Skeletal muscle tissue (tissue), 4 donors: ENCODE data around the gene COL20A1. TPM values are rescaled to one million over a fixed set of nuclear protein-coding genes. Genes with fewer than 3 reads are reported as not detected.
"Not testable (repeated sequence)": the region's sequence is repeated elsewhere in the genome, so short reads cannot be mapped to it uniquely, and the experiment has no call there.

ENCODE experiments used
- H3K27ac ChIP-seq: one replicate; pipeline ENCODE4 v1.7.0; 2013; ENCODE audit warnings: mild to moderate bottlenecking, low read depth, low read length, inconsistent platforms
- H3K27me3 ChIP-seq, 3 donors: one replicate each; pipeline ENCODE4 v1.7.0; 2013; ENCODE audit warnings: low read length in 3 of 3; ENCODE audit not compliant: control insufficient read depth in 3 of 3, insufficient read depth in 3 of 3
- H3K36me3 ChIP-seq, 3 donors: one replicate each; pipeline ENCODE4 v1.7.0; 2013; ENCODE audit warnings: low read length in 3 of 3; ENCODE audit not compliant: control insufficient read depth in 3 of 3, insufficient read depth in 3 of 3
- H3K4me1 ChIP-seq, 3 donors: one replicate each; pipeline ENCODE4 v1.7.0; 2013; ENCODE audit warnings: low read length in 3 of 3, mild to moderate bottlenecking in 3 of 3; ENCODE audit not compliant: control insufficient read depth in 3 of 3, insufficient read depth in 3 of 3
- H3K4me3 ChIP-seq, 3 donors: one replicate each; pipeline ENCODE4 v1.7.0; 2013; ENCODE audit warnings: low read length in 3 of 3
- H3K9ac ChIP-seq, 3 donors: one replicate each; pipeline ENCODE4 v1.7.0; 2013; ENCODE audit warnings: low read length in 3 of 3, mild to moderate bottlenecking in 3 of 3, moderate library complexity in 2 of 3, low read depth in 1 of 3
- H3K9me3 ChIP-seq, 3 donors: one replicate each; pipeline ENCODE4 v1.7.0; 2013; ENCODE audit warnings: low read length in 3 of 3; ENCODE audit not compliant: control insufficient read depth in 3 of 3
- total RNA-seq: library from RNA; depleted of rRNA; stranded (reverse); fragments of >200 nt; gene quantifications from one replicate; pipeline ENCODE4 v1.2.3, GENCODE V29; 2014
- donor health status: Osteomylitis.

Gene COL20A1
- total RNA-seq: 2.6 TPM

DNA sequence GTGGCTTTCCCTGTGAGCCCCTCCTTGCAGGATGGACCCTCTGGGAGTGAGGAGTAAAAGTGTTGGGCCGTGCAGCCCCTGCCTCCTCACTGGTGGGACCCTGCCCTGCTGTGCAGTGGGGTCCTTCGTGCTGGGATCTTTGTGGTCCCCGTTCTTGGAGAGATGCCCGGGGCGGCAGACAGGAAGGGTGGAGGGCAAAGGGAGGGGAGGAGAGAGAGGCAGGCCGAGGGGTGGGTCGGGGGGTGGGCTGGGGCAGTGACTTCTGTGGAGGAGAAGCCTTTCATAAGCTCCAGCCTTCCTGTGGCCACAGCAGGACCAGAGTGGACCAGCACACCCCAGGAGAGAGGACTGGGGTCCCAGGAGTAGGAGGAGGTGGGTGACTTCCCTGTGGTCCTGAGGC, at the start of gene COL20A1:
Gene COL20A1 (plus strand): TSS at position 283 of the 400 bp plus-strand sequence. CDS start 1,922 bp downstream, outside the sequence.
- Histone ChIP-seq H3K4me1 (no peaks in the 10 kb centered on the region), H3K4me3 (no peak within 1 kb of the TSS), H3K27ac (no peak within 1 kb of the TSS), H3K27me3 (peaks cover 31 to 57% (median 54%) of the 10 kb centered on the region in 3 donors), H3K9me3 (no peaks in the 10 kb centered on the region), H3K36me3 (peaks cover 8 to 11% (median 9%) of the 10 kb centered on the region in 3 donors), H3K9ac (no peak within 1 kb of the TSS)

DNA sequence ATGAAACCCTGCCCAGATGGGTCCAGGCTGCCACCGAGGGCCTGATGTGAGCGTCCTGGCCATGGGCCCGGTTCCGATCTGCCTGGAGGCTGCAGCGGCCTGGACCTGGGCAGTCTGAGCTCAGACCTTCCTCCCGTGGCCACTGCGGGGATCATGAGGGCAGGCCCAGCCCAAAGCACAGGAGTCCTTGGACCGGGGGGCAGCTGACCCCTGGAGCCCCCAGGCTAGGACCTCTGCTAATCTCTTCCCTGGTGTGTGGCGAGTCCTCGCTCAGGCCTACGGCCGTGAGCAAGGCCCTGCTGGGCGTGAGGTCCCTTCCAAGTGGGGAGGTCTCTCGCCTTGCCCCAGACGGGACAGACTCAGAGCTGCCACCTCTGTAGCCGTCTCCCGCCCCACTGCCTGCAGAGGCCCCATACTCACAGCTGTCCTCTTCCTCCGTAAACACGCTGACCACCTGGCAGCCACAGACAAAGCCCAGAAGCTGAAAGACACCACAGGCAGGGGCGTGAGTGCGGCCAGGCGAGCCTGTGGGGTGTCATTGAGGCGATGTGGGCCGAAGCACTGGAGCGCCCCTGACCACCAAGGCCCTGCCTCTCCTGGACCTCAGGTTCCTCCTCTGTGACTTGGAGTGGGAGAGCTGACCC, 49.3 kb upstream of the COL20A1 start:
- Histone ChIP-seq H3K4me3 (no peak overlapping the region), H3K9me3 (no peaks in the 10 kb centered on the region), H3K9ac (no peak overlapping the region), H3K27me3 (peaks cover 9 to 56% (median 43%) of the 10 kb centered on the region in 3 donors), H3K4me1 (peaks cover 0 to 9% (median 0%) of the 10 kb centered on the region in 3 donors), H3K27ac (no peak overlapping the region), H3K36me3 (no peaks in the 10 kb centered on the region)

DNA sequence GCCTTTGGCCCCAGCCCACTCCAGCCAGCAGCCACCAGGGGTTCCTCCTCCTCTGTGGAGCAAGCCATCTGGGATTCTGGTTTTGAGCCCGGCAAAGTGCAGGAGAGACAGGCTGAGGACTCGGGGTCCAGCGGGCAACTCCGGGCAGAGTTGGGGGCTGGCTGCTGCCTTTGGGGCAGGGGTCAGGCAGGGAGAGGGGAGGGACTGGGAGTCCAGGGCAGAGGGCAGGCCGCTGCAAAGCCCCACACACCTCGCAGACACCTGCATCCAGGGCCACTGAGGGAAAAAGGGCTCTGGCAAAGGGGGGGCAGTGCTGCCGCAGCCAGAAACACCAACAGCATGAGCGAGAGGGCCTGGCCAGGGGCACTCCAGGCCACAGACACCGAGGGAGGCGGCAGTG, 48.5 kb upstream of the COL20A1 start:
- H3K9ac ChIP-seq: no peak overlapping the region
- no peak overlapping the region for H3K27ac ChIP-seq
- peaks cover 0 to 9% (median 0%) of the 10 kb centered on the region in 3 donors for H3K4me1 ChIP-seq
- no peaks in the 10 kb centered on the region for H3K9me3 ChIP-seq
- no peaks in the 10 kb centered on the region for H3K36me3 ChIP-seq
- no peak overlapping the region for H3K4me3 ChIP-seq
- H3K27me3 ChIP-seq: peaks cover 14 to 61% (median 50%) of the 10 kb centered on the region in 3 donors

DNA sequence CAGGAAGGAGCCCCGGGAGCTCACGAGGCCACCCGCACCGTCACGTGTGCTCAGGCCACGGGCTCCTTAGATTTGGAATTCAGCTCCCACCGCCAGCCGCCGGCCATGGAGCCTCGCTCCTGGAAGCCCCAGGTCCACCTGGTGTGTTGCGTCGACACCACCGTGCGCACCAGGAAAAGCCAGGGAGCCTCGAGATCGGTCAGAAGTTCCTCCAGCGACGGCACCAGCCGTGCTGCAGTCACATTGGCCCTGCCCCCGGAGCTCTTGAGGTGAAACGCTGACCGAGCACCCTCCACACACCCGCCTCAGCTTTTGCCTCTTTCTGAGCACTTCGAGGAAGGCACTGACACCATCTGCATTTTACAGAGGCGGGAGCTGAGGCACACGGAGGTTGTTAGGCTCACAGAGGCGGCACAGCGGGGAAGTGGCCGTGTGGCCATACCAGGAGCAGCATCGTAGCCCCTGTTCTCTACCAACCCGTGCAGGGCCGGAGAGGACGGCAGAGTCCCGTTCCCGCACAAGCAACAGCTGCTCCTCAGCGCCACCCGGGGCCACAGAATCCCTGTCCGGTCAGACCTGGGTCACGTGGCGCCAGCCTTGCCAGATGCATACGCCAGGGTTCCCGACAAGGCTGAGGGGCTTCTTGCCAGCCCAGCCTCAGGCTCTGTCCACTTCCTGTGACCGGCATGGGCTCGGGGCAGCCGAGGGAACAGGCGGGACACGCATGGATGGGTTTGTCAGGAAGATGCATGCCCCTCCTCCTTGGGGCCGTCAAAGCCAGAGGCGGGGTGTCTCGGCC, 46.3 kb upstream of the COL20A1 start:
- peaks cover 0 to 9% (median 0%) of the 10 kb centered on the region in 3 donors for H3K4me1 ChIP-seq
- no peaks in the 10 kb centered on the region for H3K36me3 ChIP-seq
- no peak overlapping the region for H3K27ac ChIP-seq
- no peaks in the 10 kb centered on the region for H3K9me3 ChIP-seq
- peaks cover 24 to 64% (median 60%) of the 10 kb centered on the region in 3 donors for H3K27me3 ChIP-seq
- no peak overlapping the region for H3K9ac ChIP-seq
- no peak overlapping the region for H3K4me3 ChIP-seq

DNA sequence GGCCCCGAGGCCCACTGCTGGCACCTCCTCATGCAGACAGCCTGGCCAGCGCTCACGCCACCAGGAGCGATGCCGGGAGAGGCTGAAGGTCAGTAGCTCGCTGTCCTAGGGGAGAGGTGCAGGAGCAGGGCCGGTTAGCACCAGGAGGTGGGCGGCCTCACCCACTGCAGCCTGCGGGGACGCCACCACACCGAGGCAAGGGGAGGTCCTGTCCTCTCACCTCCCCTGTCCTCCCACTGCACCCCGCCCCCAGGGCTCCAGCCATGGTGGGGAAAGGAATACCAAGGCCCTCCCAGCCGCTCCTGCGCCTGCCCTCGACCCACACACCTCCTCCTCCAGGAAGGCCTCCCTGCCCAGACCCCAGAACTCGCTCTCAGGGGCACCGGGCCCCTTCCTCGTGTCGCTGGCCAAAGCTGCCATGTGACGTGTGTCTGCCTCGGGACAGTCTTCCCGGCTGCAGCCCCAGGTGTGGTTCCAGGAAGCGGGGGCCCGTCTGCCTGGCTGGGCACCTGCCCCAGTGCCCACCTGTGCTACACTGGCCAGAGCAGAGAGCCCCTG, 45.2 kb upstream of the COL20A1 start:
- Histone ChIP-seq H3K4me3 (no peak overlapping the region), H3K4me1 (peaks cover 0 to 9% (median 0%) of the 10 kb centered on the region in 3 donors), H3K27ac (no peak overlapping the region), H3K36me3 (no peaks in the 10 kb centered on the region), H3K9me3 (no peaks in the 10 kb centered on the region), H3K9ac (no peak overlapping the region), H3K27me3 (peaks cover 32 to 73% (median 64%) of the 10 kb centered on the region in 3 donors)

DNA sequence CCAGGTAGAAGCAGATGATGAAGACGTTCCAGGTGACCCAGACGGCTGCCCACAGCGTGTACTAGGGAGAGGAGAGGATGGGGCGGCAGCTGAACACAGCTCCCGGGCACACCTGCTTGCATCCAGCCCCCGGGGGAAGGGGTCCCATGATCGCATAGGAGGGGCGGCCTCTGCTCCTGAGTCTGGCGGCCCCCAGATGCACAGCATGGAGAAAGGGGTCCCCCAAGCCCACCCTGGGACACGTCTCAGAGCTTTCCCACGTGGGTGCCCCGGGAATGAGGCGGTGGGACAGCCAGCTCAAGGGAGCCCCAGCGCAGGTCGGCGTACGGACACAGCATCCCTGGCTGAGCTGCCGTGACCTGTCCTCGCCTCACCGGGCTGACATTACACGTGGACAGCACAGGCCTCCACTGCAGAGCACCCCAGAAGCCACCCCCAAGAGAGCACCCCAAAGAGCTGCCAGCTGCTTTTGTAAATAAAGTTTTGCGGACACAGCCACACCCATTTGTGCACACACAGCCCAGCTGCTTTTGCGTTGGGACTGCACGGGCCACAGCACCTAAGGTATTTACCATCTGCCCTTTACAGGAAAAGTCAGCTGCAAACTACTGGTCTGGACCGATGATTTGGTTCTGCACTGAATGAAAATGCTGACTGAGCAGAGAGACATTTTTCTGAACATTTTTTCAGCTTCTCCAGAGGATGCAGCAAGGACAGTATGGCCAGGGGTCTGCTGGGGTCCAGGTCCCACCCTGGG, 44.0 kb upstream of the COL20A1 start:
- H3K27me3 ChIP-seq: peaks cover 38 to 74% (median 69%) of the 10 kb centered on the region in 3 donors
- peaks cover 0 to 9% (median 4%) of the 10 kb centered on the region in 3 donors for H3K4me1 ChIP-seq
- H3K4me3 ChIP-seq: no peak overlapping the region
- H3K36me3 ChIP-seq: no peaks in the 10 kb centered on the region
- H3K27ac ChIP-seq: no peak overlapping the region
- no peaks in the 10 kb centered on the region for H3K9me3 ChIP-seq
- no peak overlapping the region for H3K9ac ChIP-seq

DNA sequence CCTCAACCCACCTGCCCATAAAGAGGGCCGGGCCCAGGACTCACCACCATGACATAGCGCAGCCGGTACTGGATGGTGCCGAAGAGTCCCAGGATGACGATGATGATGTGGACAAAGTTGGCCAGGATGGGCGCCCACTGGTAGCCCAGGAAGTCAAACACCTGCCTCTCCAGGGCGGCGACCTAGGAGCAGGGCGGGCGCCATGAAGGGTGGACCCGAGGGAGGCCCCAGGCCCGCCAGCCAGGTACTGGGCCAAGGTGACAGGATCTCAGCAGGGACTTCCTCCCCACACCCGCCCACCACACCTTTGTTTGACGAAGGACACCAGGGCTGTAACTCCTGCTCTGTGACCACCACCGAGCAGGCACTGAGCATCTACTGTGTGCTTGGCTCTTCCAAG, 43.1 kb upstream of the COL20A1 start:
- Histone ChIP-seq H3K27me3 (peaks cover 41 to 77% (median 66%) of the 10 kb centered on the region in 3 donors), H3K4me3 (no peak overlapping the region), H3K4me1 (peaks cover 0 to 9% (median 4%) of the 10 kb centered on the region in 3 donors), H3K27ac (no peak overlapping the region), H3K9me3 (no peaks in the 10 kb centered on the region), H3K36me3 (no peaks in the 10 kb centered on the region), H3K9ac (no peak overlapping the region)

DNA sequence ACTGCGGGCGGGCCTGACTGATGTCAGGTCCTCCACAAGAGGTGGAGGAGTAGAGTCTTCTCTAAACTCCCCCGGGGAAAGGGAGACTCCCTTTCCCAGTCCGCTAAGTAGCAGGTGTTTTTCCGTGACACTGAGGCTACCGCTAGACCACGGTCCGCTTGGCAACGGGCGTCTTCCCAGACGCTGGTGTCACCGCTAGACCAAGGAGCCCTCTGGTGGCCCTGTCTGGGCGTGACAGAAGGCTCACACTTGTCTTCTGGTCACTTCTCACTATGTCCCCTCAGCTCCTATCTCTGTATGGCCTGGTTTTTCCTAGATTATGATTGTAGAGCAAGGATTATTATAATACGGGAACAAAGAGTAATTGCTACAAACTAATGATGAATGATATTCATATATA, 41.6 kb upstream of the COL20A1 start:
- peaks cover 55 to 80% (median 78%) of the 10 kb centered on the region in 3 donors for H3K27me3 ChIP-seq
- not testable (repeated sequence) for H3K9me3 ChIP-seq, H3K36me3 ChIP-seq

DNA sequence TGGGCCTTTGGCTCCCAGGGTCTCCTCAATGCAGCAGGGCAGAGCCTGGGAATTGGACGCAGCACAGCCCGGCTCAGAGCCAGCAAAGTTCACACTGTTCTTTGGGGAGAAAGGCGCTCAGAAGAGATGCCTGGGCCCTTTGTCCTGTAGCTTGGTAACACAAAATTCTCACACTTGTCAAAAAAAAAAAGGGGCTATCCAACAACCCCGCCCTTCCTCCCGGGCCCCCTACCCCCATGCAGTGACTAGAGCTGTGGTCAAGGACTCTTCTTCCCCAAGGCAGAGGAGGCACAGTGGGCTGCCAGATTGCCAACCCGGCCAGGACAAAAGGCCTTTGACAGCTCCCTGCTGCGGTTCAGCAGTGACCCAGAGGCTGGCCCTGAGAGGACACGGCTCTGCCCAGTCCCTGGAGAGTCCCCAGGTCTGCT, 40.7 kb upstream of the COL20A1 start:
- no peak overlapping the region for H3K9ac ChIP-seq
- H3K27me3 ChIP-seq: peaks cover 56 to 79% (median 74%) of the 10 kb centered on the region in 3 donors
- H3K9me3 ChIP-seq: no peaks in the 10 kb centered on the region
- H3K4me3 ChIP-seq: no peak overlapping the region
- no peak overlapping the region for H3K27ac ChIP-seq
- H3K4me1 ChIP-seq: peaks cover 0 to 4% (median 0%) of the 10 kb centered on the region in 3 donors
- H3K36me3 ChIP-seq: no peaks in the 10 kb centered on the region

More for the DNA sequence above, 41.6 kb upstream of the COL20A1 start:
- not testable (repeated sequence) for H3K4me3 ChIP-seq, H3K27ac ChIP-seq, H3K4me1 ChIP-seq, H3K9ac ChIP-seq
